Left lung (tissue), 10 donors: Measurements from ENCODE around the gene ARL2BP. TPM values are rescaled to one million over a fixed set of nuclear protein-coding genes. Genes with fewer than 3 reads are reported as not detected.

Source experiments
- ATAC-seq: fragments of 200-7000 bp; cut with Tn5 transposase; one replicate; pipeline ENCODE4 v1.9.1; 2020; ENCODE audit warnings: moderate library complexity
- DNase-seq, 4 donors: peaks; one replicate each; pipeline ENCODE4 v3.0.0-alpha.2; 2013 to 2020
- H3K27ac ChIP-seq, 2 donors: fragments of 200-600 bp; sonication (generic) in 1 of 2; one replicate each; pipeline versions ENCODE4 v1.5.0 to v1.8.0; 2020 to 2021
- H3K27me3 ChIP-seq, 2 donors: fragments of 200-600 bp; sonication (generic) in 1 of 2; one replicate each; pipeline versions ENCODE4 v1.5.0 to v1.8.0; 2020 to 2021
- H3K36me3 ChIP-seq, 2 donors: fragments of 200-600 bp; sonication (generic) in 1 of 2; one replicate each; pipeline versions ENCODE4 v1.5.0 to v1.8.0; 2020 to 2021
- H3K4me1 ChIP-seq, 2 donors: fragments of 200-600 bp; one replicate each; pipeline ENCODE4 v1.8.0; 2021
- H3K4me3 ChIP-seq, 2 donors: fragments of 200-600 bp; sonication (generic) in 1 of 2; one replicate each; pipeline versions ENCODE4 v1.5.0 to v1.8.0; 2020 to 2021; ENCODE audit warnings: mild to moderate bottlenecking in 1 of 2
- H3K9me3 ChIP-seq, 2 donors: fragments of 200-600 bp; sonication (generic) in 1 of 2; one replicate each; pipeline versions ENCODE4 v1.5.0 to v1.8.0; 2020 to 2021
- intact Hi-C, 2 donors: fragments of 100-400 bp; cut with DNase I; formaldehyde crosslinking; loops; one replicate each; pipeline versions ENCODE4 v1.11.2 to v1.14.2; 2022
- polyA plus RNA-seq, 6 donors: library from polyadenylated mRNA; unstranded; fragments of 120-200 nt; gene quantifications; one replicate each; pipeline ENCODE4 v1.2.1, GENCODE V29; 2013; ENCODE audit not compliant: insufficient read length in 6 of 6
- total RNA-seq, 2 donors: library from RNA; stranded (reverse); fragmentation: NEBNext Ultra II Directional; extraction: Animal tissue kit (Norgen Biotek cat#: 25700); gene quantifications; one replicate each; pipeline ENCODE4 v1.2.1, GENCODE V29; 2021
- TF ChIP-seq, protein P1 (sequence below), 2 donors: fragments of 200-600 bp; sonication (generic) in 1 of 2; IDR thresholded peaks; one replicate each; pipeline versions ENCODE4 v1.5.0 to v1.8.0; 2021; ENCODE audit warnings: antibody characterized with exemption in 2 of 2
- donor health status: DM: no; HTN: yes; CAD: no.
- donor health status: DM: no; HTN: no; CAD: no.

Gene ARL2BP
- total and polyA plus RNA-seq, 8 donors: 51.4 to 76.1 (median 67.4) TPM

DNA sequence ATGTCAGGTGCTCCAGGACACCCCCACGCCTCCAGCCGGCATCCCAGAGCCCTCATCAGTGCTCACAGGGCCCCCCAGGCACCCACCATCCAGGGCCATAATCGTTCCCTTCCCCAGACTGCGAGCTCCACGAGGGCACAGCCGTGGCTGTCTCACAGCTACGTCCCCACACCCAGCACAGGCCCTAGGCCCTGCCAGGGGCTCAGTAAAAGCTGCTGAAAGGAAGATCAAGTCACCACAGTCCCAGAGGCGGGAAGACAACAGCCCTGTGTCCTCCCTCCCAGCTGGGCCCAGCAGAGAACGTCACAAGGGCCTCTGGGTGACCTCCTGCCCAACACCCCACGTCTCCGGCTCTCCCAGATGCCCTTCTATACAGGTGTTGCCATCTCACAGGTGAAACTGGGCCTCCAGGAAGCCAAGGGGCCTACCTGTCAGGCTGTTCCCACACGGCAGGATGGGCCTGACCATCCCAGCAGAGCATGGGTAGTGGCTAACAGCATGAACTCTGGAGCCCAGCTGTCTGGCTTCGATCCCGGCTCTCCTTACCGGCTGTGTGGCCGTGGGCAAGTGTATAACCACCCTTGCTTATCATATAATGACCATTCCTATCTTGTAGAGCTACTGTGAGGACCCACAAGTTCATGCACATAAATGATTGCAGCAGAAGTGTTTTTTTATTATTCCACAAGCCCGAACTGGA, 17.9 kb downstream of the ARL2BP start:
- Histone ChIP-seq H3K9me3 (no peaks in the 10 kb centered on the region), H3K4me3 (no peak overlapping the region), H3K27me3 (no peaks in the 10 kb centered on the region), H3K27ac (no peak overlapping the region), H3K36me3 (peaks cover 0 to 4% of the 10 kb centered on the region in 2 donors), H3K4me1 (peaks cover 18 to 40% of the 10 kb centered on the region in 2 donors)
- intact Hi-C loops: no loop called here
- TF ChIP-seq, protein P1, sequence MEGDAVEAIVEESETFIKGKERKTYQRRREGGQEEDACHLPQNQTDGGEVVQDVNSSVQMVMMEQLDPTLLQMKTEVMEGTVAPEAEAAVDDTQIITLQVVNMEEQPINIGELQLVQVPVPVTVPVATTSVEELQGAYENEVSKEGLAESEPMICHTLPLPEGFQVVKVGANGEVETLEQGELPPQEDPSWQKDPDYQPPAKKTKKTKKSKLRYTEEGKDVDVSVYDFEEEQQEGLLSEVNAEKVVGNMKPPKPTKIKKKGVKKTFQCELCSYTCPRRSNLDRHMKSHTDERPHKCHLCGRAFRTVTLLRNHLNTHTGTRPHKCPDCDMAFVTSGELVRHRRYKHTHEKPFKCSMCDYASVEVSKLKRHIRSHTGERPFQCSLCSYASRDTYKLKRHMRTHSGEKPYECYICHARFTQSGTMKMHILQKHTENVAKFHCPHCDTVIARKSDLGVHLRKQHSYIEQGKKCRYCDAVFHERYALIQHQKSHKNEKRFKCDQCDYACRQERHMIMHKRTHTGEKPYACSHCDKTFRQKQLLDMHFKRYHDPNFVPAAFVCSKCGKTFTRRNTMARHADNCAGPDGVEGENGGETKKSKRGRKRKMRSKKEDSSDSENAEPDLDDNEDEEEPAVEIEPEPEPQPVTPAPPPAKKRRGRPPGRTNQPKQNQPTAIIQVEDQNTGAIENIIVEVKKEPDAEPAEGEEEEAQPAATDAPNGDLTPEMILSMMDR (IDR thresholded peaks at IDR 0.05): no peak
- ATAC-seq (no peak), DNase-seq (peak in 1 of 4 donors; percentile 29)

- Histone ChIP-seq H3K9me3 (no peaks in the 10 kb centered on the region), H3K27me3 (no peaks in the 10 kb centered on the region), H3K27ac (peak overlapping the region; percentile 74 to 83), H3K4me1 (peaks cover 18 to 48% of the 10 kb centered on the region in 2 donors), H3K36me3 (no peaks in the 10 kb centered on the region), H3K4me3 (no peak overlapping the region)
- intact Hi-C loops: no loop called here
- ATAC-seq (no peak), DNase-seq (peak in 1 of 4 donors; percentile 24)
- TF ChIP-seq, protein P1 (IDR thresholded peaks at IDR 0.05): no peak
Measured at GRCh38 chr16:57263541-57264351, 18.7 kb downstream of the ARL2BP start.

- TF ChIP-seq, protein P1 (IDR thresholded peaks at IDR 0.05): no peak
Measured at GRCh38 chr16:57264381-57264780, 19.3 kb downstream of the ARL2BP start.

DNA sequence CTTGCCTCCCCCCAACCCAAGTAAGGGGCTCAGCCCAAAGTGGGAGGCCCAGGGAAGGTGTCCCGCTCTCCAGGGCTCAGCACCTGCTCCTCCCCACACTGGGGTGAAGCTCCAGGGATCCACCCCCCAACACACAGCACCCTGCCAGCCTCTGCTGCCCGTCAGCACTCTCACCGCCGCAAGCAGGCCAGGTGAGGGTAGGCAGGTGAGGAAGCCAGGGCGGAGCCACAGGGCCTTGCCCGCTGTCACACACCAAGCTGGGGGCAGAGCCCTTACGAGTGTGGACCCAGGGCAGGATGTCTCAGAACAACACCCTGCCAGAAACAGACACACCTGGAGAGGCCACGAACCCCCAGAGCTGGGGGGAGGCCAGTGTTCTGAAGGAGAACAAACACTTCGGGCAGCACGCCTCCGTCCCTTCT, 19.9 kb downstream of the ARL2BP start:
- Histone ChIP-seq H3K36me3 (no peaks in the 10 kb centered on the region), H3K27ac (peak overlapping the region; percentile 74 to 83), H3K27me3 (no peaks in the 10 kb centered on the region), H3K4me3 (no peak overlapping the region), H3K9me3 (no peaks in the 10 kb centered on the region), H3K4me1 (peaks cover 22 to 57% of the 10 kb centered on the region in 2 donors)
- ATAC-seq (peak; percentile 83), DNase-seq (peak in 3 of 4 donors; percentile 66 to 90 (median 87))
- intact Hi-C loops: no loop called here
- TF ChIP-seq, protein P1 (IDR thresholded peaks at IDR 0.05): no peak

More at GRCh38 chr16:57264381-57264780, 19.3 kb downstream of the ARL2BP start:
- DNase-seq (peak in 1 of 4 donors; percentile 17), ATAC-seq (no peak)
- H3K27ac ChIP-seq: peak overlapping the region; percentile 74 to 83
- intact Hi-C loops: no loop called here
- no peak overlapping the region for H3K4me3 ChIP-seq
- H3K4me1 ChIP-seq: peaks cover 22 to 52% of the 10 kb centered on the region in 2 donors
- no peaks in the 10 kb centered on the region for H3K36me3 ChIP-seq
- no peaks in the 10 kb centered on the region for H3K9me3 ChIP-seq
- H3K27me3 ChIP-seq: no peaks in the 10 kb centered on the region
